Measurements from ENCODE around the gene USP2.

USP2 gene

GRCh38 chr11:119363081-119363850 is 18.2 kb downstream of the USP2 start:
- no peak for DNase-seq (ENCODE audit: low read depth)

GRCh38 chr11:119362741-119363080 is 18.8 kb downstream of the USP2 start:
- no peak for DNase-seq (ENCODE audit: low read depth)

- DNase-seq (ENCODE audit: low read depth): no peak
Measured at GRCh38 chr11:119361941-119362725, 19.4 kb downstream of the USP2 start.

- no peak for DNase-seq (ENCODE audit: low read depth)
Measured at GRCh38 chr11:119361056-119361787, 20.3 kb downstream of the USP2 start.

- no peak for DNase-seq (ENCODE audit: low read depth)
Measured at GRCh38 chr11:119359365-119360214, 21.9 kb downstream of the USP2 start.

- DNase-seq (ENCODE audit: low read depth): no peak
Measured at GRCh38 chr11:119357074-119357473, 24.4 kb downstream of the USP2 start.

- peak; percentile 34 for DNase-seq (ENCODE audit: low read depth)
Measured at GRCh38 chr11:119356349-119357031, 25.0 kb downstream of the USP2 start.

GRCh38 chr11:119355091-119355843 is 26.2 kb downstream of the USP2 start:
- no peak for DNase-seq (ENCODE audit: low read depth)

- no peak for DNase-seq (ENCODE audit: low read depth)
Measured at GRCh38 chr11:119352857-119353260, 28.6 kb downstream of the USP2 start.

GRCh38 chr11:119351232-119351631 is 30.3 kb downstream of the USP2 start:
- no peak for DNase-seq (ENCODE audit: low read depth)

- DNase-seq (ENCODE audit: low read depth): no peak
Measured at GRCh38 chr11:119350302-119350701, 31.2 kb downstream of the USP2 start.

- no peak for DNase-seq (ENCODE audit: low read depth)
Measured at GRCh38 chr11:119347940-119348605, 33.4 kb downstream of the USP2 start.

- DNase-seq (ENCODE audit: low read depth): no peak
Measured at GRCh38 chr11:119347242-119347641, 34.2 kb downstream of the USP2 start.

GRCh38 chr11:119346605-119347004 is 34.9 kb downstream of the USP2 start, which contains the start of gene MFRP:
MFRP (minus strand) TSS chr11:119346705; CDS start chr11:119346513, 192 bp downstream.
- DNase-seq (ENCODE audit: low read depth): no peak

- no peak for DNase-seq (ENCODE audit: low read depth)
Measured at GRCh38 chr11:119345685-119346084, 35.8 kb downstream of the USP2 start.

GRCh38 chr11:119344291-119345010 is 37.0 kb downstream of the USP2 start:
- DNase-seq (ENCODE audit: low read depth): no peak

- DNase-seq (ENCODE audit: low read depth): no peak
Measured at GRCh38 chr11:119343726-119344125, 37.8 kb downstream of the USP2 start.

- DNase-seq (ENCODE audit: low read depth): no peak
Measured at GRCh38 chr11:119342362-119343130, 38.9 kb downstream of the USP2 start.

- DNase-seq (ENCODE audit: low read depth): no peak
Measured at GRCh38 chr11:119342023-119342300, 39.5 kb downstream of the USP2 start.
